C4-2B (cell line): ENCODE results near the gene GFOD1.

Experiments used
- H3K27ac ChIP-seq: fragments of 450-650 bp; 2 replicates; pipeline ENCODE4 v1.5.1; 2017
- CTCF ChIP-seq: fragments of 450-650 bp; conservative IDR thresholded peaks from 2 replicates; pipeline ENCODE4 v1.5.1; 2017; ENCODE audit warnings: mild to moderate bottlenecking
- ZFX ChIP-seq: fragments of 450-650 bp; IDR thresholded peaks from 2 replicates; pipeline ENCODE4 v1.6.1; 2017

Gene GFOD1

GRCh38 chr6:13487122-13488014, at the start of gene GFOD1:
TSS of gene GFOD1 (minus strand) at chr6:13487600. CDS start at chr6:13486890, 710 bp downstream.
- peak within 1 kb of the TSS; percentile 89 for H3K27ac ChIP-seq
- TF ChIP-seq ZFX, result peak; percentile 60
- TF ChIP-seq CTCF, result no peak; the same call in 1 of the 2 replicates

GRCh38 chr6:13536796-13537526, 49.6 kb upstream of the GFOD1 start:
- TF ChIP-seq CTCF, result no peak
- TF ChIP-seq ZFX, result no peak
- H3K27ac ChIP-seq, result no peak overlapping the region

- no peak overlapping the region for H3K27ac ChIP-seq
- no peak for TF ChIP-seq ZFX
- TF ChIP-seq CTCF, result no peak
Observed at GRCh38 chr6:13535306-13535705, 47.9 kb upstream of the GFOD1 start.

GRCh38 chr6:13534536-13534935, 47.1 kb upstream of the GFOD1 start:
- H3K27ac ChIP-seq, result no peak overlapping the region
- TF ChIP-seq ZFX (no peak), CTCF (no peak)

- H3K27ac ChIP-seq, result no peak overlapping the region
- TF ChIP-seq ZFX (no peak), CTCF (no peak)
Observed at GRCh38 chr6:13531956-13532355, 44.6 kb upstream of the GFOD1 start.

GRCh38 chr6:13528777-13529343, 41.5 kb upstream of the GFOD1 start:
- no peak overlapping the region for H3K27ac ChIP-seq
- no peak for TF ChIP-seq CTCF
- TF ChIP-seq ZFX, result no peak

- TF ChIP-seq ZFX (no peak), CTCF (no peak; the same call in 1 of the 2 replicates)
- no peak overlapping the region for H3K27ac ChIP-seq
Observed at GRCh38 chr6:13528232-13528631, 40.8 kb upstream of the GFOD1 start.
